Activated CD8-positive, alpha-beta memory T cell treated with anti-CD3 and anti-CD28 coated beads, Interleukin-2, amount 50 U/mL, for 24 hours (primary cell): Measurements from ENCODE around the gene MRNIP.

Source experiments
- DNase-seq: peaks from one replicate; pipeline ENCODE4 v3.0.0-alpha.2; 2020; ENCODE audit errors: extremely low read depth

Gene MRNIP, protein sequence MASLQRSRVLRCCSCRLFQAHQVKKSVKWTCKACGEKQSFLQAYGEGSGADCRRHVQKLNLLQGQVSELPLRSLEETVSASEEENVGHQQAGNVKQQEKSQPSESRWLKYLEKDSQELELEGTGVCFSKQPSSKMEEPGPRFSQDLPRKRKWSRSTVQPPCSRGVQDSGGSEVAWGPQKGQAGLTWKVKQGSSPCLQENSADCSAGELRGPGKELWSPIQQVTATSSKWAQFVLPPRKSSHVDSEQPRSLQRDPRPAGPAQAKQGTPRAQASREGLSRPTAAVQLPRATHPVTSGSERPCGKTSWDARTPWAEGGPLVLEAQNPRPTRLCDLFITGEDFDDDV

GRCh38 chr5:179858586-179859427, at the start of gene MRNIP:
Gene MRNIP, minus strand, starts transcription at chr5:179858817. Its CDS starts 21 bp downstream, at chr5:179858796.
- peak; percentile 86 for DNase-seq

DNA sequence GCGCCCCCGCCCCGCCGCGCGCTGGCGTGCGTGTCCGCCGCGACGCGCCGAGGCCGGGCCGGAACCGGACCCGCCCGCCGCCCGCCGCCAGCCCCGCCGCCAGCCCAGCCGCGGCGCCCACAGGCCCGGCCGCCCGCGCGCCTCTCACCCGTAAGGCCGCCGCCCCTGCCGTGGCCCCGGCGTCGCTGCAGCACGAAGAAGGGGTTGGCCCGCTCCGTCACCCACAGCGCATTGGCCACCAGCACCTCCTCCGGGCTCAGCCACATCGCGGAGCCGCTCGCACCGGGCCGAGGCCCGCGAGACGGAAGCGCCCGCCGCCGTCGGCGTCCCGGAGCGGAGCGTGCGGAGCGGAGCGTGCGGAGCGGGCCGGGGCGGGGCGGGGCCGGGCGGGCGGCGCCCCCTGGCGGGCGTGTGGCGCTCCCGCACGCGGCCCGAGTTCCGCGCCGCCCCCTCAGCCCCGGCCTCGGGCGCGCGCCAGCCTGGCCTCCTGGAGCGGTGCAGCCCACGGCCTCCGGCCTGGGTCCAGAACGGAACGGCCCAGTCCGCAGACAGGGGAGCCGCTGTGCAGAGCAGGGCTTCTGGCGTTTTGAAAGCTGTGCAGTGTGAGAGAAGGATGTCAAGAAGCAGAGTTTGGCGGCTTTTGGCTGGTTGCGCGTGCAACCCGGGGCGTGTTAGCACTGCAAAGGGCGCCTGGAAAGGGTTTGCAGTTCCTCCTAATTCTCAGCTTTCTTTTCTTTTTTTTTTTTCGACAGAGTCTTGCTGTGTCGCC, 49.1 kb upstream of the MRNIP start, which contains the start of gene TBC1D9B:
TBC1D9B (minus strand) TSS at position 342 of the 769 bp plus-strand sequence; CDS start at position 266, 76 bp downstream.
- DNase-seq: peak; percentile 7

DNA sequence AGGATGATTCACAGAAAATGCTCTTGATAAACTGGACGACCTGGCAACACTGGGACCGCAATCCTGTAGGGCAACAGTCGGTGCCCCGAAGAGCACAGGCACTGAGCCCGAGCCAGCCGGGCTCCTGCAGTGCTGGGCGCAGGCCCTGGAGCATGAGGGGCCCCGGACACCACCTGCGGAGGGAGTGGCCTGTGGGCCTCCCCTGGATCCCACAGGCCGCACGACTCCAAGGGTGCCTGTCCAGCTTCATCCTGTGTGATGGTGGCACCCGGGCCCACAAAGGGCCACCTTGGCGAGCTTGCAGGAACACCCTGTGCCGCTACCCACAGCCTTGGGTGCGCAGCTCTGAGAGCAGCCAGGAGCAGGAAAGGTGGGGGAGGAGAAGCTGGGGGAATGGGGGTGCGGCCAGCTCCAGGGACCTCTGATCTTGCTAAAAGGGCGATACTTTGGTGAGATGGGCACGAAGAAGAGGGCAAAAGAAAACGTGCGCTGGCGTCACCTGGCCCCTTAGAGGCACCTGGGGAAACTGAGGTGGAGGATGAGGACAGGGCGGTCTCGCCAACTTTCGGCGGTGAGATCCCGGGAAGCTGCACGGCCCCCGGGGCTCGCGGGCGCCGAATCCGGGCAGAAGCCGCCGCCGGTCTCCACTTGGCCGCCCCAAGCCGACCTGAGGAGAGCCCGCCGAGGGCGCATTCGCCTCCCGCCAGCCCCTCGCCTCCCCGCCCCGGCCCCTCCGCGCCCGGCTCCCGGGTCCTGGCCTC, 48.4 kb upstream of the MRNIP start:
- no peak for DNase-seq

DNA sequence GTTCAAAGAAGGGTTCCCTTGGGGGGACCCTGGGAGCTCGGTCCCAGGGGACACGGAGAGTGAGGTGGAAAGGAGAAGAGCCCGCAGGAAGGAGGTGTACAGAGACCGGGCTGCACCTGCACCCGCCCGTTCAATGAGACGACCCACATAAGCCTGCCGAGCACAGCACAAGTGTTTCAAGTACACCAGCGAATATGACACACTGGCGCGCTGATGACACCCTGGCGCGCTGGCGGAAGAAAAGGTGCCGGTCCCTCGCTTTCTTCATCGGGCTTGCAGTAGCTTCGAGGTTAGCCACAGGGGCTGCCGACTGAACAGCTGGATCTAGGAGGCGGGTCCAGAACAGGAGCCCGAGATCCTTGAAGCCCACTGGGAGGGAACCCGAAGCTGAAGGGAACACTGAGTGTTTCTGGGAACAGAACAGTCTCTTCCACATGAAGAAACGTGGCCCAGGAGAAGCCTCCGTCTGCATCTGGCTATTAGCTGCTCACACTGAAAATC, 47.7 kb upstream of the MRNIP start:
- no peak for DNase-seq

- no peak for DNase-seq
These were observed 46.5 kb upstream of the MRNIP start for GRCh38 chr5:179905161-179905560.

DNA sequence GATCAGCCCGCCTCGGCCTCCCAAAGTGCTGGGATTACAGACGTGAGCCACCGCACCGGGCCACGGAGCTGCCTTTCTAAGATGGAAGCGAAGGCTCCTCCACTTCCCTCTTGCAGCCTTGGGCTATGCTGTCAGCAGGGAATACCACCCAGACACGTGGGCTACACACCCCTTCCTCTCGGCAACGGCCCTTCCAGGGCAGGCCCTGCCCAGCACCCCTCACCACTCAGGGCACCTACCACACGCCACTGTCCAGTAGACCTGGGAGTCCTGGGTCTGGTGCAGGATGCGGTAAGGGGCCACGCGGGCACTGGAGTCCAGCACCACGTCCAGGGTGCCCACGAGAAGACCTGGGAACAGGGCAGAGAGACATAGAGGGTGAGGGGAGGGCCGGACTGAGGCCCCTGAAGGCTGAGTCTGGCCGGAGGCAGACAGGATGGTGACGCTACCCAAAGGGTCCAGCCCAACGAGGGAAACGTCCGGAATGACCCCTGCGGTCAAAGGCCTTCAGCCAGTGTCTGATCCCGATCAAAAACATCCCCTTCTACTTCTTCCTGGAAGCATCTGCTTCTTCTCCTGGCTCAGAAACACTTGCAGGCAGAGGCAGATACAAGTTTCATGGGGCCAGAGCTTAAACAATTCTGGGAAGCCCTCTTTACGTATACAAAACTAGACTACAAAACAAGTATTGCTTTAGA, 46.0 kb upstream of the MRNIP start:
- DNase-seq: no peak

DNA sequence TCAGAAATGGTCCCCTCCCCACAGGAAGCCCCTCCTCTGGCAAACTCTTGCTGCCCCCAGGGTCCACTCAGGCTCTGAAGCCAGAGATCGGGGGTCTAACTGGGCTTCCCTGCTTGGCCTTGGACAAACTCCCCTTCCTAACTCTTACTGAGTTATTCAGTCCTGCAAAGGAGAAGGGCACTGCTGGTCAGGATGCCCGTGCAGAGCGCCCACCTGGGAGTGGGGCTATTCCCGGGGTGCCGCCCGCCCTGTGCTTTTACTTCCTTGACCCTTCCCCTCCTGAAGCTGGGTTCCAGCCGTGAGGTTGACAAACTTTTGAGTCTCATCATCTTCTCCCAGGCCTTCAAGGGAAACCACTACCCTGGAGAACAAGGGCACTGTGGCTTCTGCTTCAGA, 44.1 kb upstream of the MRNIP start:
- DNase-seq: no peak

- DNase-seq: no peak
These were observed 43.5 kb upstream of the MRNIP start for GRCh38 chr5:179901915-179902762.

DNA sequence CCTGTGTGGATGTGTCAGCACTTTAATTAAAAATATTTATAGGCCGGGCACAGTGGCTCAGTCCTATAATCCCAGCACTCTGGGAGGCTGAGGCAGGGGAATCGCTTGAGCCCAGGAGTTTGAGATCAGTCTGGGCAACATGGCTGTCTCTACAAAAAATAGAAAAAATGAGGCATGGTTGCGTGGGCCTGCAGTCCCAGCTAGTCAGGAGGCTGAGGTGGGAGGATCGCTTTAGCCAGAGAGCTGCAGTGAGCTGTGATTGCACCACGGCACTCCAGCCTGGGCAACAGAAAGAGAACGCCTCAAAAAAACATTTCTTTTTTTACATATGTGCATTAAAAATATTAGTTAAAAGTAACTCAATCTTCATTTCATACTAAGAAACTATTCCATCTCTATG, 42.8 kb upstream of the MRNIP start:
- no peak for DNase-seq

DNA sequence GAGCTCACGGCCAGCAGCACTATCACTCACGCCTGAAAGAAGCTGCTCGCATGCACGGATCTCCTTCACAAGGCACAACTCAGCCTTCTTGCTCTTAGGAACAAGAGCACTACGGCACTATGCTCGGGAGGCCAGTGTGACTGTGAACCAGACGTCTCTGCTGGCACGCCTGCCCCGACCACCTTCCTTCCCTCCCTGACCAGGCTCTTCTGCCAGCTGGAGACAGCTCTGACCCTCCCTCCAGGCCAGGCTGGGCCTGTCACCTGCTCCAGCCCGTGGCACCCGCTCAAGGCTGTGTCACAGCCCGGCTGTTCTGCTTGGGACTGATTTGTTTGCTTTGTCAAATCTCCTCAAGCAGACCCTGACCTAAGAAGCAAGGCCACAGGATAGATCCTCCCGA, 42.1 kb upstream of the MRNIP start:
- no peak for DNase-seq

DNA sequence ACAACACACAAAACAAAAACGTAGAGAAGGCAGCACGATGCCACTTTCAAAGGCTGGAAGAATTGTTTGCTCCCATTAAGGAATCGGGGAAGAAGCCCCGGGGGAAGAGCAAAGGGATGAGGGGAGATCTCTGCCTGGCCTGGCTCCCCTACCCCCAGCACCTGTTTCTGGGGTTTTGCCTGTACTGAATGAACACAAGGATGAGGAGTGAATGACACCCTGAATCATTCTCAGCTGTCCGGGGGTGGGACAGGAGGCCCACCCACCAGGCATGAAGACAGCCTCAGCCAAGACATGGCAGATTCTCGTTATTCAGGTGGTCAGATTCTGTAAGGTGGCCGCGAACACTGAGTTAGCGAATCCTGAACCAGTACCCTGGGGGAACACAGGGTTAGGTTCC, 41.6 kb upstream of the MRNIP start:
- DNase-seq: no peak

DNA sequence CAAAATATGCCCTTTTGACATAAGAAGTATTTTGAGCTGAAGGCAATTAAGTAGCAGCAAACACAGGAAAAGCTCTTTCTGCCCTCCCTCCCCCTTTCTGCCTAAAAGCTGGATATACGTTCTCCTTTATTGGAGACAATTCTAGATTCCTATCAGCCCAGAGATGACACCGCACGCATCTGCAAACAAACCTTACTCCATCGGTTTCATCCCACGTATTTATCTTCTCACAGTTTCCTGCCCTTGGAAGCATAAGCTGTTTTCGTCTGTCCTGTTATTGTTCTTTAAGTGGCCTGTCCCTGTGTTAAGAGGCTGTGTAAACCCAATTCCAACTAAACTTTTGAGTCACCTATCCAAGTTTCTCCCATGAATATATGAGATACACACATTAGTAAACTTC, 37.2 kb upstream of the MRNIP start:
- no peak for DNase-seq

GRCh38 chr5:179893958-179894895, 35.6 kb upstream of the MRNIP start:
- no peak for DNase-seq

GRCh38 chr5:179893076-179893957, 34.7 kb upstream of the MRNIP start:
- DNase-seq: no peak

- DNase-seq: no peak
These were observed 33.6 kb upstream of the MRNIP start for GRCh38 chr5:179892255-179892654.

DNA sequence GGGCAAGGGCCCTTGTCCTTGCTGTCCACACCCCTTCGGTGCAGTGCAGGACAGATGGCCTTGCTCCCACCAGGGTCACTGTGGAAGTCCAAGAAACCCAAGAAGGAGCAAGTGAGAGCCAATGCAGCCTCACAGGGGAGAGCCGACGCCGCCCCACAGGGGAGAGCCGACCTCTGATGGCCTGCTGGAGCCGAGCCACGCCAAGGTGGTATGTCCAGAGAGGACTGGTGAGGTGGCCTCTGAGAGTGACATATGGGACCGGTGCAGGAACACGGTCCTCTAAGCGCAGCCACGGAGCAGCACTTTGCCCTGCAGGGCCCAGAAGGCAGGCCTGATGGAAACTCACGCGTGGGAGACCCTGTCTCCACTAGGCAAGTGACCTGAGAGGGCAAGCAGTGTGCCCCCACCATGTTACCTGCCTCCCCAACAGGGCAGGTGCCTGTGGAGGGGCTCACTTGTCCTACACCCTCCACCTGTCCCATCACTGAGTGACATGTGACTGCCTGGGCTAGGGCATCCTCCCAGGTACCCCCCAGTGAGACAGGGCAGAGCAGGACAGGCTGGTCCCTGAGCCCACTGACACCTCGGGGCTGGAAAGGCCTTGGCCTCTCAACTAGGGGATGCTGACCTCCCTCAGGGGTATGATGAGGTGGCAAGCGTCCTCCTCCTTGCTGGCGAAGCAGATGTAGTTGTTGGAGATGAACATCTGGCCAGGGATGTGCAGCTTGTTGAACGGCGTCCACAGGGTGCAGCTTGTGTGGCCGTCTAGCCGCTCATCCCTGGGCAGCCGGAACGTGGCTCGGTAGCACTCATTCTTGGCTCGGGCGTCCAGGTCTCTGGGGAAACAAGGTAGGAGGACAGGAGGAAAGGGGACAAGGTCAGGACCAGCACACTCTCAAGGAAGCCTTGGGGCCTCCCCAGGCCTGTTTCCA, 32.4 kb upstream of the MRNIP start:
- DNase-seq: no peak
